Measurements from ENCODE around the gene ST6GALNAC3. TPM values are rescaled to one million over a fixed set of nuclear protein-coding genes. Genes with fewer than 3 reads are reported as not detected.

The ST6GALNAC3 gene
- total and polyA plus RNA-seq, 2 donors from 2014 or later: 8.8 to 15.8 TPM

DNA sequence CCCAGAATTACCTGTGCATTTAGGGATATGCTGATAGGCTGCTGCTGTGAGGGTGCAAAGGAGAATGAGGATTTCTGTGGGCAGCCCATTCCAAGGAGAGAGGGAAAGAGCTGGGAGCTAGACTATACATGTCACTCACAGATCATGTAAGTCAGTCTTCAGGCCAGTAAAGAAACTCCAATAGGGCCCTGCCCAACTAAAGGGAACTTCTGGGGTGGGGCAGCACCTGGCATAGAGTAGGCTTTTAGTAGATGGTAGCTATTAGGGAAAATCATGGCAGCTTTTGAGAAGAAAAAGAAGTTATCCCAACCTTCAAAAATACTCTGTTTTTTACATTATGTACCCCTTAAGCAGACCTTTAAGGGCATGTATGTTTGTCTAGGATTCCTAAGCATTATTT, 89.6 kb downstream of the ST6GALNAC3 start:
- intact Hi-C loops (cut with DNase I): no loop called here
- DNase-seq (no peak), FAIRE-seq (no peak)
- H3K4me1 ChIP-seq (ENCODE audit: control insufficient read depth in 2 of 3, insufficient read depth in 2 of 3, low read depth in 1 of 3, low read length in 3 of 3): no peaks in the 10 kb centered on the region
- no peaks in the 10 kb centered on the region for H3K27me3 ChIP-seq (ENCODE audit: control insufficient read depth, insufficient read depth, low read length)
- H3K9me3 ChIP-seq (ENCODE audit: control insufficient read depth in 2 of 3, insufficient read depth in 1 of 3, low read length in 3 of 3): peaks cover 0 to 2% (median 0%) of the 10 kb centered on the region in 3 donors
- TF ChIP-seq CTCF (IDR thresholded peaks at IDR 0.05; ENCODE audit: borderline replicate concordance, extremely low read depth, insufficient read depth): no peak
- no peaks in the 10 kb centered on the region for H3K36me3 ChIP-seq (ENCODE audit: control insufficient read depth in 2 of 3, insufficient read depth in 3 of 3, low read length in 3 of 3)
- no peak overlapping the region for H3K27ac ChIP-seq (ENCODE audit: low read depth in 2 of 2, low read length in 2 of 2)
- no peak overlapping the region for H3K4me3 ChIP-seq (ENCODE audit: low read length in 3 of 3)
- no peak overlapping the region for H3K9ac ChIP-seq (ENCODE audit: low read length in 3 of 3)

GRCh38 chr1:76170084-76170483, 95.5 kb downstream of the ST6GALNAC3 start:
- peaks cover 0 to 2% (median 0%) of the 10 kb centered on the region in 3 donors for H3K9me3 ChIP-seq (ENCODE audit: control insufficient read depth in 2 of 3, insufficient read depth in 1 of 3, low read length in 3 of 3)
- intact Hi-C loops (cut with DNase I): no loop called here
- no peak for TF ChIP-seq CTCF (IDR thresholded peaks at IDR 0.05; ENCODE audit: borderline replicate concordance, extremely low read depth, insufficient read depth)

DNA sequence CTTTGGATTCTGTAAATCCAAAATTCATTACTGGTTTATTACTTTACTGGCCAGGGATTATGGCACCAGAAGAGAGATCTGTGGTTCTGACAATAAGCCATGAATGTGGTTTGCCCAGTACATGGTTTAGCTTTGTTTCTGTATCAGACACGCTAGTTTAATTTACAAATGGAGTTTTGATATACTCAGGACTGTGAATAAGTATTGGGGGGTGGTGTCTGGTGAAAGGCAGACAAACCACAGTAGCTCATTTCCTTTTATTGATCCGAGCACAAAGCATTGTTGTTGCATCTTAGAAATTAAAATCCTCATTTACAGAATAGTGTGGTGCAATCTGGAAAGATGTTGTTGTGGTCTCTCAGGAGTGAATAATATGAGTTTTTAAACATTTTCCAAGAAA, 96.0 kb downstream of the ST6GALNAC3 start:
- DNase-seq (no peak), FAIRE-seq (no peak)
- peaks cover 0 to 2% (median 0%) of the 10 kb centered on the region in 3 donors for H3K9me3 ChIP-seq (ENCODE audit: control insufficient read depth in 2 of 3, insufficient read depth in 1 of 3, low read length in 3 of 3)
- intact Hi-C loops (cut with DNase I): no loop called here
- no peak overlapping the region for H3K4me3 ChIP-seq (ENCODE audit: low read length in 3 of 3)
- no peak overlapping the region for H3K9ac ChIP-seq (ENCODE audit: low read length in 3 of 3)
- TF ChIP-seq CTCF (IDR thresholded peaks at IDR 0.05; ENCODE audit: borderline replicate concordance, extremely low read depth, insufficient read depth): no peak
- H3K36me3 ChIP-seq (ENCODE audit: control insufficient read depth in 2 of 3, insufficient read depth in 3 of 3, low read length in 3 of 3): no peaks in the 10 kb centered on the region
- no peaks in the 10 kb centered on the region for H3K27me3 ChIP-seq (ENCODE audit: control insufficient read depth, insufficient read depth, low read length)
- no peak overlapping the region for H3K27ac ChIP-seq (ENCODE audit: low read depth in 2 of 2, low read length in 2 of 2)
- no peaks in the 10 kb centered on the region for H3K4me1 ChIP-seq (ENCODE audit: control insufficient read depth in 2 of 3, insufficient read depth in 2 of 3, low read depth in 1 of 3, low read length in 3 of 3)

More at GRCh38 chr1:76170084-76170483, 95.5 kb downstream of the ST6GALNAC3 start:
- no peaks in the 10 kb centered on the region for H3K36me3 ChIP-seq (ENCODE audit: control insufficient read depth in 2 of 3, insufficient read depth in 3 of 3, low read length in 3 of 3)
- no peaks in the 10 kb centered on the region for H3K27me3 ChIP-seq (ENCODE audit: control insufficient read depth, insufficient read depth, low read length)
- DNase-seq (no peak), FAIRE-seq (no peak)
- no peaks in the 10 kb centered on the region for H3K4me1 ChIP-seq (ENCODE audit: control insufficient read depth in 2 of 3, insufficient read depth in 2 of 3, low read depth in 1 of 3, low read length in 3 of 3)
- H3K4me3 ChIP-seq (ENCODE audit: low read length in 3 of 3): no peak overlapping the region
- H3K9ac ChIP-seq (ENCODE audit: low read length in 3 of 3): no peak overlapping the region
- H3K27ac ChIP-seq (ENCODE audit: low read depth in 2 of 2, low read length in 2 of 2): no peak overlapping the region

GRCh38 chr1:76176000-76176399, 101.5 kb downstream of the ST6GALNAC3 start:
- DNase-seq (peak in 2 of 5 donors; percentile 14), FAIRE-seq (no peak)
- no peak for TF ChIP-seq CTCF (IDR thresholded peaks at IDR 0.05; ENCODE audit: borderline replicate concordance, extremely low read depth, insufficient read depth)
- H3K27ac ChIP-seq (ENCODE audit: low read depth in 2 of 2, low read length in 2 of 2): no peak overlapping the region
- no peaks in the 10 kb centered on the region for H3K9me3 ChIP-seq (ENCODE audit: control insufficient read depth in 2 of 3, insufficient read depth in 1 of 3, low read length in 3 of 3)
- no peaks in the 10 kb centered on the region for H3K4me1 ChIP-seq (ENCODE audit: control insufficient read depth in 2 of 3, insufficient read depth in 2 of 3, low read depth in 1 of 3, low read length in 3 of 3)
- H3K27me3 ChIP-seq (ENCODE audit: control insufficient read depth, insufficient read depth, low read length): no peaks in the 10 kb centered on the region
- intact Hi-C loops (cut with DNase I): no loop called here
- H3K36me3 ChIP-seq (ENCODE audit: control insufficient read depth in 2 of 3, insufficient read depth in 3 of 3, low read length in 3 of 3): no peaks in the 10 kb centered on the region
- no peak overlapping the region for H3K4me3 ChIP-seq (ENCODE audit: low read length in 3 of 3)
- no peak overlapping the region for H3K9ac ChIP-seq (ENCODE audit: low read length in 3 of 3)

Data from kidney (tissue), 14 donors.